OCI-LY1 (cell line): ENCODE data around the gene RBM15B.

Experiments
- H2AFZ ChIP-seq: fragments of 200-600 bp; sonication (generic), shearing (Covaris generic); 2 replicates; pipeline ENCODE4 v1.6.0; 2014; ENCODE audit warnings: antibody characterized with exemption, mild to moderate bottlenecking, low read length
- H3F3A ChIP-seq: fragments of 200-600 bp; sonication (generic), shearing (Covaris generic); 2 replicates; pipeline ENCODE4 v1.6.0; 2014; ENCODE audit warnings: mild to moderate bottlenecking, antibody characterized with exemption, low read length, moderate library complexity; ENCODE audit not compliant: insufficient read depth
- H3K27ac ChIP-seq: fragments of 200-600 bp; sonication (generic); 2 replicates; pipeline ENCODE4 v1.5.1; 2014; ENCODE audit warnings: low read length, mixed run types, mild to moderate bottlenecking, low read depth; ENCODE audit not compliant: poor library complexity, severe bottlenecking
- H3K27me3 ChIP-seq: fragments of 200-600 bp; sonication (generic); 2 replicates; pipeline ENCODE4 v1.6.0; 2014; ENCODE audit warnings: antibody characterized with exemption, mild to moderate bottlenecking, low read length, moderate library complexity; ENCODE audit not compliant: insufficient read depth
- H3K36me3 ChIP-seq: fragments of 200-600 bp; sonication (generic); 2 replicates; pipeline ENCODE4 v1.6.1; 2014; ENCODE audit warnings: mild to moderate bottlenecking, antibody characterized with exemption, low read length, moderate library complexity, mixed read lengths; ENCODE audit not compliant: insufficient read depth
- H3K4me1 ChIP-seq: fragments of 200-600 bp; sonication (generic); 2 replicates; pipeline ENCODE4 v1.5.1; 2014; ENCODE audit warnings: mild to moderate bottlenecking, low read length, moderate library complexity; ENCODE audit not compliant: insufficient read depth, severe bottlenecking
- H3K4me2 ChIP-seq: fragments of 200-600 bp; sonication (generic), shearing (Covaris generic); 2 replicates; pipeline ENCODE4 v1.6.1; 2014; ENCODE audit warnings: low read length
- H3K4me3 ChIP-seq: fragments of 200-600 bp; sonication (generic); 2 replicates; pipeline ENCODE4 v1.5.1; 2014; ENCODE audit warnings: low read length, low read depth, mild to moderate bottlenecking, mixed read lengths; ENCODE audit not compliant: poor library complexity, severe bottlenecking
- H3K79me2 ChIP-seq: fragments of 200-600 bp; shearing (Covaris generic); 2 replicates; pipeline ENCODE4 v1.6.1; 2016; ENCODE audit warnings: mixed run types, low read length, mixed read lengths; ENCODE audit not compliant: insufficient read depth
- H3K9ac ChIP-seq: fragments of 200-600 bp; sonication (generic), shearing (Covaris generic); 2 replicates; pipeline ENCODE4 v1.6.1; 2014; ENCODE audit warnings: mild to moderate bottlenecking, low read length, mixed read lengths
- H3K9me2 ChIP-seq: fragments of 200-600 bp; sonication (generic), shearing (Covaris generic); 2 replicates; pipeline ENCODE4 v1.6.1; 2014; ENCODE audit warnings: low read depth, mild to moderate bottlenecking, low read length, mixed read lengths
- H3K9me3 ChIP-seq: fragments of 200-600 bp; shearing (Covaris generic); 2 replicates; pipeline ENCODE4 v1.6.1; 2014; ENCODE audit warnings: low read length, mixed read lengths
- H4K20me1 ChIP-seq: fragments of 200-600 bp; sonication (generic), shearing (Covaris generic); 2 replicates; pipeline ENCODE4 v1.6.0; 2016; ENCODE audit warnings: mild to moderate bottlenecking, low read length; ENCODE audit not compliant: insufficient read depth
- EZH2 ChIP-seq: fragments of 200-600 bp; sonication (generic), shearing (Covaris generic); IDR thresholded peaks from 2 replicates; pipeline ENCODE4 v1.8.0; 2017; ENCODE audit warnings: borderline replicate concordance, mixed run types, mild to moderate bottlenecking, antibody characterized with exemption, low read length, moderate library complexity, mixed read lengths
- TF ChIP-seq, protein P1 (sequence below): fragments of 200-600 bp; sonication (generic), shearing (Covaris generic); IDR thresholded peaks from 2 replicates; pipeline ENCODE4 v1.5.1; 2017; ENCODE audit warnings: mild to moderate bottlenecking, antibody characterized with exemption, low read length, moderate library complexity, mixed read lengths

RBM15B gene

DNA sequence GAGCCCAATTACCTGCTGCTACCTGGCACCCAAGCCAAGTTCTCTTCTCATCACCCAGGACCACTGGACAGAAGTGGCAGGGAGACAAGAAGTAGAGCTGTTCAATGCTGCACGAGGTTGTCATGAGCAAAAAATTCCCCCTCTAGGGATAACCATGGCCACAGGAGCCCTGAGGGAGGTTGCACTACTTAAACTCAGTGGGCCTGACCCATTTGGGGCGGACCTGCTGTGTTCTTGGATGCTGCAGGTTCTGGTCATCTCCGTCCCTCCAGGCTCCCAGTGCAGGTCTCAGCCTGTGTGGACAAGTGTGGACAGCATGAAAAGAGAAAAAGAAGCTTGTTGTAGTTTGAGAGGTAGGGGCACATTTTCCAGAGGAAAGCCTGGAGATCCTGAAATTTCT is 32.1 kb upstream of the RBM15B start:
- Histone ChIP-seq H3K36me3 (no peaks in the 10 kb centered on the region), H4K20me1 (no peaks in the 10 kb centered on the region), H3K4me3 (no peak overlapping the region), H3K9me2 (no peaks in the 10 kb centered on the region), H3K9me3 (no peaks in the 10 kb centered on the region), H3K9ac (no peak overlapping the region), H3F3A (no peaks in the 10 kb centered on the region), H3K27ac (no peak overlapping the region), H2AFZ (no peak overlapping the region), H3K4me2 (no peak overlapping the region), H3K27me3 (no peaks in the 10 kb centered on the region), H3K79me2 (no peaks in the 10 kb centered on the region), H3K4me1 (no peaks in the 10 kb centered on the region)
- no peak for TF ChIP-seq EZH2
- TF ChIP-seq, protein P1, sequence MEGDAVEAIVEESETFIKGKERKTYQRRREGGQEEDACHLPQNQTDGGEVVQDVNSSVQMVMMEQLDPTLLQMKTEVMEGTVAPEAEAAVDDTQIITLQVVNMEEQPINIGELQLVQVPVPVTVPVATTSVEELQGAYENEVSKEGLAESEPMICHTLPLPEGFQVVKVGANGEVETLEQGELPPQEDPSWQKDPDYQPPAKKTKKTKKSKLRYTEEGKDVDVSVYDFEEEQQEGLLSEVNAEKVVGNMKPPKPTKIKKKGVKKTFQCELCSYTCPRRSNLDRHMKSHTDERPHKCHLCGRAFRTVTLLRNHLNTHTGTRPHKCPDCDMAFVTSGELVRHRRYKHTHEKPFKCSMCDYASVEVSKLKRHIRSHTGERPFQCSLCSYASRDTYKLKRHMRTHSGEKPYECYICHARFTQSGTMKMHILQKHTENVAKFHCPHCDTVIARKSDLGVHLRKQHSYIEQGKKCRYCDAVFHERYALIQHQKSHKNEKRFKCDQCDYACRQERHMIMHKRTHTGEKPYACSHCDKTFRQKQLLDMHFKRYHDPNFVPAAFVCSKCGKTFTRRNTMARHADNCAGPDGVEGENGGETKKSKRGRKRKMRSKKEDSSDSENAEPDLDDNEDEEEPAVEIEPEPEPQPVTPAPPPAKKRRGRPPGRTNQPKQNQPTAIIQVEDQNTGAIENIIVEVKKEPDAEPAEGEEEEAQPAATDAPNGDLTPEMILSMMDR: no peak

GRCh38 chr3:51360806-51361205 is 30.3 kb upstream of the RBM15B start:
- no peaks in the 10 kb centered on the region for H3K79me2 ChIP-seq
- H3K9ac ChIP-seq: no peak overlapping the region
- no peaks in the 10 kb centered on the region for H3K27me3 ChIP-seq
- no peak overlapping the region for H3K27ac ChIP-seq
- no peaks in the 10 kb centered on the region for H3K4me1 ChIP-seq
- TF ChIP-seq, protein P1: no peak
- no peak for TF ChIP-seq EZH2
- no peaks in the 10 kb centered on the region for H4K20me1 ChIP-seq
- no peak overlapping the region for H3K4me2 ChIP-seq
- no peaks in the 10 kb centered on the region for H3K9me3 ChIP-seq
- H3F3A ChIP-seq: no peaks in the 10 kb centered on the region
- H3K9me2 ChIP-seq: no peaks in the 10 kb centered on the region
- H2AFZ ChIP-seq: no peak overlapping the region
- no peaks in the 10 kb centered on the region for H3K36me3 ChIP-seq
- H3K4me3 ChIP-seq: no peak overlapping the region

DNA sequence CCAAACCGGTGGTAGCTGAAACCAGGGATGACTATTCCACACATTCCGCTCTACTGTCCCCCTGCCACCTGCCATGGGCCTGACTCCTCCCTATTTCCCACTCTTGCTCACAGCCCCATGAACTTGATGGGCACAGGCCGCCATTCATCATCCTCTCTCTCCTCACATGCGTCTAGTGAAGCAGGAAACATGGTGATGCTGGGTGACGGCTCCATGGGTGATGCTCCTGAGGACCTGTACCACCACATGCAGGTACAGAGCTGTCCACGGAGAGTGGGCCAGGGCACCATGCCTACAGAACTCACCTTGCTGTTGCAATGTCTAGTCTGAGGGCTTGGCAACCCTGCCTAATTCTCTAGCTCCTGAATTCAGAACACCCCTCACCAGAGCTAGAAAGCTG is 29.3 kb upstream of the RBM15B start:
- TF ChIP-seq, protein P1: no peak
- TF ChIP-seq EZH2: no peak
- Histone ChIP-seq H3K4me1 (no peaks in the 10 kb centered on the region), H3K4me3 (no peak overlapping the region), H3K79me2 (no peaks in the 10 kb centered on the region), H2AFZ (no peak overlapping the region), H3K9me2 (no peaks in the 10 kb centered on the region), H3K36me3 (no peaks in the 10 kb centered on the region), H3K9me3 (no peaks in the 10 kb centered on the region), H3K27ac (no peak overlapping the region), H3K27me3 (no peaks in the 10 kb centered on the region), H4K20me1 (no peaks in the 10 kb centered on the region), H3K4me2 (no peak overlapping the region), H3K9ac (no peak overlapping the region), H3F3A (no peaks in the 10 kb centered on the region)
